HG03045 (cell line): ENCODE data around the gene UGT1A9.

Experiments
- ATAC-seq: cut with Tn5 transposase; IDR thresholded peaks from one replicate; pipeline ENCODE4 v1.9.1; 2021; ENCODE audit warnings: mild to moderate bottlenecking, moderate library complexity; ENCODE audit not compliant: unreplicated experiment

Gene UGT1A9

DNA sequence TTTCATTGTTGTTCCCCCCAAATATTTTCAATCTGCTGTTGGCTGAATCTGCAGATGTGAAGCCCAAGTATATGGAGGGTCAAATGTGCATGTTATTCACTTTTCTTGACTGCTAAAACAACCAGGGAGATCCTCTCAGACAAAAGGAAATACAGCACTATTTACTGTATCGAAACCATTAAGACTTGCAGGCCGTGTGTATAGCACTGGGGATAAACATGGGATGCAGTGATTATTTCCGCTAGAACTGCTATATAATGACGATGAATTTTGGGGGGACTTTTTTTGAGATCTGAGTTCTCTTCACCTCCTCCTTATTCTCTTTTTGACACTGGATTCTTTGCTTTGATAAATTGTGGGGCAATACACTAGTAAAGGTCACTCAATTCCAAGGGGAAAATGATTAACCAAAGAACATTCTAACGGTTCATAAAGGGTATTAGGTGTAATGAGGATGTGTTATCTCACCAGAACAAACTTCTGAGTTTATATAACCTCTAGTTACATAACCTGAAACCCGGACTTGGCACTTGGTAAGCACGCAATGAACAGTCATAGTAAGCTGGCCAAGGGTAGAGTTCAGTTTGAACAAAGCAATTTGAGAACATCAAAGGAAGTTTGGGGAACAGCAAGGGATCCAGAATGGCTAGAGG, 84.9 kb downstream of the UGT1A9 start:
- no peak for ATAC-seq

GRCh38 chr2:233758141-233758540, 86.4 kb downstream of the UGT1A9 start:
- no peak for ATAC-seq

- ATAC-seq: no peak
Measured at GRCh38 chr2:233758849-233759248, 87.2 kb downstream of the UGT1A9 start.

DNA sequence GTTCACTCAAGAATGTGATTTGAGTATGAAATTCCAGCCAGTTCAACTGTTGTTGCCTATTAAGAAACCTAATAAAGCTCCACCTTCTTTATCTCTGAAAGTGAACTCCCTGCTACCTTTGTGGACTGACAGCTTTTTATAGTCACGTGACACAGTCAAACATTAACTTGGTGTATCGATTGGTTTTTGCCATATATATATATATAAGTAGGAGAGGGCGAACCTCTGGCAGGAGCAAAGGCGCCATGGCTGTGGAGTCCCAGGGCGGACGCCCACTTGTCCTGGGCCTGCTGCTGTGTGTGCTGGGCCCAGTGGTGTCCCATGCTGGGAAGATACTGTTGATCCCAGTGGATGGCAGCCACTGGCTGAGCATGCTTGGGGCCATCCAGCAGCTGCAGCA, 88.3 kb downstream of the UGT1A9 start, which contains the start of gene UGT1A1:
UGT1A1 (plus strand) TSS at position 228 of the 400 bp plus-strand sequence; CDS start at position 246, 18 bp downstream.
- ATAC-seq: no peak

DNA sequence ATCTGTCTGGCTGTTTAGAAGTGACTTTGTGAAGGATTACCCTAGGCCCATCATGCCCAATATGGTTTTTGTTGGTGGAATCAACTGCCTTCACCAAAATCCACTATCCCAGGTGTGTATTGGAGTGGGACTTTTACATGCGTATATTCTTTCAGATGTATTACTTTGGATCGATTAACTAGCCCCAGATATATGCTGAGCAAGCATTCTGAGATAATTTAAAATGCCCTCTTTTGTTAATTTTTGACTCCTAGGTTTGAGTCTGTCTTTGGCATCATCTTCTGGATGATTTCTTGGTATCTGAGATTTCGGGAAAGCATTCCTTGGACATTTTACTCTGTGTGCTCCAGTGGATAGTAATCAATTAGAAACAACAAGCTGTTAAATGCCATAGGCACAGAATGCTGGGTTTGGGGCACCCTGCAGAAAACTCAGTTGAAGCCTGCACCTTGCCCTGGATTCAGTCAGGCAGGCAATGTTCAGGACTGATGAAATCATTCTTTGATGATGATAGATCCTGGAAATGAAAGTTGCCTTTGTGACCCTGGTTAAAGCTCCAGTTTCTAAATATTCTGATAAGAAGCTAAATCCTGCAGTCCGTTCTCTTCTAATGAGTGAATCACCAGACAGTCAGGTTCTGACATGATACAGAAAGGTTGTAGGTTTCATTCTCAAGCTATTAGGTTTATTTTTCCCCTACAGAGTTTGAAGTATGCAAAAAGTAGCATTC, 89.5 kb downstream of the UGT1A9 start:
- ATAC-seq: no peak

DNA sequence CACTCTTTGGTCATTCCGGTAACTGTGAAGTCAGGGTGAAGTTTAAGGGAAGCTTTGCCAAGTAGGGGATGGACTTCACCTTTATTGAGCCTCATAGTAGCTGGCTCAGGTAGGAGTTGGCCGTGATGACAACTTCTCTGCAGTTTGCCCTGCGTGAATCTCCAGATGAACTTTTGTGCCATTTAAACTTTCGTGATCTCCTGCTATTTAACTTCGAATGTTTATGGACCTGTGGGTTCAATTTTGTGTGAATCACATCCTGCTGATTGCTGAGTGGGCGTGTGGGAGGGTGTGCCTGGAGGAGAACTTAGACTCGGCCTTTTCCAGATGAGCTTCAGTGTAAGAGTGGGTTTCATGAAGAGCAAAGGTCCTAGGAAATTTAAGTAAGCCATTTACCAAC, 92.6 kb downstream of the UGT1A9 start:
- no peak for ATAC-seq

DNA sequence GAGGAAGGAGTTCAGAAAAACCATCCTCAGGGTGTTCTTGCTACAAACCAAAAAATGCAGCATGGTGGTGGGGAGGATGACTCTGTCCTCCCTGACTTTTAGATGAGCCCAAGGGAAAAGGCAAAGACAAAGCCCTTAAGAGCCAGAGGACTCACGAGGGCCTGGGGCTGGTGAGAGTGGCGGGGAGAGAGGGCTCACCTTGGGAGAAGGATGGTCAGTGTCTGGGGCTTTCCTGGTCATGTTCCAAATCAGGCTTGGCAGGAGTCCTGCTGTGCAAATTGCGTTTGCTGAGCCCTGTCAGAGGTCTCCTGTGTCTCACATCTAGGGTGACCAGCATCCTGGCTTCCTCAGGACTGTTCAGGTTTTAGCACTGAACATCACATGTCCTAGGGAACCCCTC, 93.1 kb downstream of the UGT1A9 start:
- no peak for ATAC-seq

- ATAC-seq: no peak
Measured at GRCh38 chr2:233766416-233766815, 94.7 kb downstream of the UGT1A9 start.

DNA sequence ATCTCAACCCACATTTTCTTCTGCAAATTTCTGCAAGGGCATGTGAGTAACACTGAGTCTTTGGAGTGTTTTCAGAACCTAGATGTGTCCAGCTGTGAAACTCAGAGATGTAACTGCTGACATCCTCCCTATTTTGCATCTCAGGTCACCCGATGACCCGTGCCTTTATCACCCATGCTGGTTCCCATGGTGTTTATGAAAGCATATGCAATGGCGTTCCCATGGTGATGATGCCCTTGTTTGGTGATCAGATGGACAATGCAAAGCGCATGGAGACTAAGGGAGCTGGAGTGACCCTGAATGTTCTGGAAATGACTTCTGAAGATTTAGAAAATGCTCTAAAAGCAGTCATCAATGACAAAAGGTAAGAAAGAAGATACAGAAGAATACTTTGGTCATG, 96.4 kb downstream of the UGT1A9 start:
- ATAC-seq: no peak

DNA sequence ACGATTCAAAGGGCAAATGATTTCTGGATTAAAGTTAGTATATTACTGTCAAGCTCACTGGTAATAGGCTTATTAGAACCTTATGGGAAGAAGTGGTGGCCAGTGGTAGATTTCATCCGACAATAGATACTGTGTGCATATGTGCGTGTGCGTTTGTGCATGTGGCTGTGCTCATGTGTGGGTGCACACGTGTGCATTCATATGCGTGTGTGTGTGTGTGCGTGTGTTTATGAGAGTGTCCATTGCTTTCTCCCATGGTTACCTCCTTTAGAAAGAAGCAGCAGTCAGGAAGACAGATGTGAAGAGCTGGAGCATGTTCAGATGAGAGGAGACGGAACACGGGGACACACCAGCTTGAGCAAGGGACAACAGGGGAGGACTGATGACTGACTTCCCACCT, 97.6 kb downstream of the UGT1A9 start:
- ATAC-seq: no peak

GRCh38 chr2:233772153-233772552, 100.5 kb downstream of the UGT1A9 start:
- no peak for ATAC-seq

- ATAC-seq: no peak
Measured at GRCh38 chr2:233772583-233772982, 100.9 kb downstream of the UGT1A9 start.

DNA sequence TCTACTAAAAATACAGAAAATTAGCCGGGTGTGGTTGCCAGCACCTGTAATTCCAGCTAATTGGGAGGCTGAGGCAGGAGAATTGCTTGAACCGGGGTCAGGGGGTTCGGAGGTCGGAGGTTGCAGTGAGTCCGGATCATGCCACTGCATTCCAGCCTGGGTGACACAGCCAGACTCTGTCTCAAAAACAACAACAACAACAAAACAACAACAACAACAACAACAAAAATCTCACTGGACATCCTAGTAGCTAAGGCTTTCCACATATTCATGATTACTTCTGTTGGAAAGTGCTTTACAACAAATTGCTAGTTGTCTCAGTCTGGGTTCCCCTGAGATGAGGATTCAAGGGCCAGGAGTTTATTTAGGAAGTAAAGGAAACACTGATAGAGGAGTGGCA, 102.2 kb downstream of the UGT1A9 start:
- no peak for ATAC-seq

- ATAC-seq: no peak
Measured at GRCh38 chr2:233775414-233775813, 103.7 kb downstream of the UGT1A9 start.

GRCh38 chr2:233778030-233778429, 106.3 kb downstream of the UGT1A9 start, which contains the start of gene MROH2A:
MROH2A (plus strand) TSS chr2:233778330; CDS start chr2:233779359, 1,029 bp downstream.
- ATAC-seq: no peak

DNA sequence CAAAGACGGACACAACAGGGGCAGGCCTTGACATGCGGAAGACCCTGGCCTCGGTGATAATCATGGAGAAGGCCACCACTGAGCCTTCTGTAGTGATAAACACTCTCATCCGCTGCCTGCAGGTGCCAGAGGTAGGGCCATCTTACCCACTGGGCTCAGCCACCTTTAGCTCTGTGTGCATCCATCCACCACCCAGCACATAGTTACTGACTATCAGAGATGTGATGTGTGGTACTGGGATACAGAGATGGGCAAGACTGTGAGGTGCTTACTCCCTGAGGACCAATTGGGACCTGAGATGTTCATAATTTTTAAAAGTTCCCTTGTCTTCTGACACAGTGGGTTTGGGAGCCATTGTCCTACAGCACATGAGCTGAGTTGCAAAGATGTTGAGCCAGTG, 108.0 kb downstream of the UGT1A9 start:
- ATAC-seq: no peak

- ATAC-seq: no peak
Measured at GRCh38 chr2:233780771-233781170, 109.1 kb downstream of the UGT1A9 start.

GRCh38 chr2:233789554-233789953, 117.9 kb downstream of the UGT1A9 start:
- no peak for ATAC-seq

GRCh38 chr2:233791151-233791882, 119.6 kb downstream of the UGT1A9 start:
- ATAC-seq: no peak

DNA sequence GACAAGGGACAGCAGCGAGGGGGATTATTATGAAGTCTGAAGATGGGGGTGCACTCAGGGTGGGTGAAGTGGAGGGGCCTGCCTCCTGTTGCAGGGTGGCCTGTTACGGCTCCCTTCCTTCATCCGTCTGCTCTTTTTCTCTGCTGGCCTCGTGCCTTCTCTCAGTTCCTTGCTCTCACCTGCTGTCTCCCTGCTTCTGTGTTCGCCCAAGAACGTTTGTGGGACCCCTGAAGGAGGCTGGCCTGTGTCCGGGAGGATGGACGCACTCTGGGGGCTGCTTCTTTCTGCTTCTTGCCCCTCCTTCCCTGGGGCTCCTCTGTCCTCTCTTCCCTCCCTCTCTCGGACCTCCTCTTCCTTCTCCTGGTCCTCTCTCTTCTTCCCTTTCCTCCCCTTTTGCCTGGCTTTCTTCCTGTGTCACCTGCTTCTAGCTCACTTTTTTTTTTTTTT, 120.2 kb downstream of the UGT1A9 start:
- no peak for ATAC-seq

- no peak for ATAC-seq
Measured at GRCh38 chr2:233792720-233793119, 121.0 kb downstream of the UGT1A9 start.
